Measurements from ENCODE around the gene SDK1.
"Not testable (repeated sequence)": the region's sequence is repeated elsewhere in the genome, so short reads cannot be mapped to it uniquely, and the experiment has no call there.

Gene SDK1

DNA sequence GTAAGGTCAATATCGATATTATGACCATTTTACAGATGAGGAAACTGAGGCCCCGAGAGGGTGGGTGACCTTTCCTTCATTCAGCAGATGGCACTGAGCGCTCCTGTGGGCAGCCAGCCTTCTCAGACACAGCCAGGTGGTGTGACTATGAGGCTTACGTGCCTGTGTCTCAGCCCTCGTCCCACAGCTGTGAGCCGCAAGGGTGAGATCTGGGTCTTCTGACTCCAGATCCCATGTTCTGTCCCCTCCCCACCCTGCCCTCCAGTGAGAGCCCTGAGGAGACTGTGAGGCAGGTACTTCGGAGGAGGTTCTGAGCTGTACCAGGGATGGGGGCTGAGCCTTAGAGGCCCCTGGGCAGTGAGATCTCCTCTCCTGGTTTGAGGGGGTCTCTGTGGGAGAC, 767.2 kb downstream of the SDK1 start:
- no peak for DNase-seq

DNA sequence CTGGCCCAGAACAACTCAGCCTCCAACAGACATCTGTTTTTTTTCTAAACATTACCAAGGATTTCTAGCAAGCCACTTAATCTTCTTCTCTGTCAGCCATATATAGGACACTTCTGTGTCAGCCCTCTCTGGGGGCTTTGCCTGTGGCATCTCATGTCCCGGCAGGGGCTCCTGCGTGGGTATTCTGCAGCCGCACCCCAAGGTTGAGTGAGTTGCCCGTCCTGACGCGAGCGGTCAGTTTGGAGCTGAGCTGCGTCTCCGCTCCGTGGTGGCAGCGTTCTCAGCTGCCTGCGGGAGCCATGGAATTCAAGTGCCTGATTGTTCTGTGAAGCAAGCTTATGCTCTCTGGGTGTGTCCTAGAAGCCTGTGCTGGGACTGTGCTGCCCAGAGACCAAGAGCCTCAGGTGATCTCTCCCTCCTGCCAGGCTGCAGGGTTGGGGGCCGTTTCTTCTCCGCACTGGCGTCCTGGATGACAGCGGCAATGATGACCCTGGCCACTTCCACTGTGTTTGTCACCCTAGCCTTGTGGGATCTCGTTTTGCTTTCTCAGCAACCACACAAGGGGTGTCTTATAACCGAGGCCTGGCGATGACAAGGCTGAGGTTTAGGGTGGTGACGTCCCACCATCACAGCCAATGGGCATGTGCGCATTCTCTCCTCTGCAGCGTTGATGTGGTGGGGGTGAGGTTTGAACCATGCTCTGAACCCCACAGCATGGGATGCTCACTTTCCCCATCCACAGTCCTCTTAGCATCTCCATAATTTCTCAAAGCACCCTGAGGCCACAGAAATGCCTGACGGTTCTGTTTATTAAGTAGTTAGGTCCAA, 768.4 kb downstream of the SDK1 start:
- DNase-seq: no peak

- no peak for DNase-seq
Measured at GRCh38 chr7:4070214-4070613, 769.2 kb downstream of the SDK1 start.

GRCh38 chr7:4071370-4072058, 770.5 kb downstream of the SDK1 start:
- no peak for DNase-seq

DNA sequence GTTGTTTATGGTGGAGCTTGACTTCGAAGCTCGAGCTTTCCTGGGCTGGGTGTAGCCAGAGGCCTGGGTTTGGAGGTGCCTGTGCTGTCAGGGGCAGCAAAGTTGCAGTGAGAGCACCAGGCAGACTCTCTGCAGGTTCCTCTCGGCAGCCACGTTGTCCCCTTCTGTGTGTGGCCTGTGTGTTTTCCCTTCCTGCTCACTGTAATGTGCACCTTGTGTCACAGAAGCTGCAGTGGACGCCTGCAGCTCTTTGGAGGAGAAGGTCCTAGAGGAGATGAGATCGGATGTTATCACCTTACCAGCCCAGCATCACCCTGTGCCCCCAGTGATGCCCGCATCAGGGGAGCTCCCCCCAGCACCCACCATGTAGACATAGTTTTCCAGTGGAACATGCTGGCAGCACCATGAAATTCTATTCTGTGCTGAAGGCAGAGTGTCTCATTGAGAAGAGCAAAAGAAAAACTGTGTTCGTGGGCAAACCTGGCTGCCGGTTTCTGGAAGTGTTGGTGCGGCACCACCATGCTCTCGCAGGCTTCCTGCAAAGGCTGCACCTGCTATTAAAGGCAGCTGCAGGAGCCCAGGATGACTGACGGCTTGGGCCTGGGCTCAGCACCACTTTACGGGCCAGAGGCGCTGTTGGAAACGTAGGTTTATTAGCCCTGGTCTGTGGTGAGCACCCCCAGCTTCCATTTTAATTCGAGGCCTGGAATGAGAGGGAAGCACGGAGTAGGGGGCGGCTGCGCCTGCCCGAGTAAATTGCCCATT, 771.3 kb downstream of the SDK1 start:
- no peak for DNase-seq

- DNase-seq: no peak
Measured at GRCh38 chr7:4073052-4073451, 772.0 kb downstream of the SDK1 start.

GRCh38 chr7:4073750-4074149, 772.7 kb downstream of the SDK1 start:
- DNase-seq: no peak

DNA sequence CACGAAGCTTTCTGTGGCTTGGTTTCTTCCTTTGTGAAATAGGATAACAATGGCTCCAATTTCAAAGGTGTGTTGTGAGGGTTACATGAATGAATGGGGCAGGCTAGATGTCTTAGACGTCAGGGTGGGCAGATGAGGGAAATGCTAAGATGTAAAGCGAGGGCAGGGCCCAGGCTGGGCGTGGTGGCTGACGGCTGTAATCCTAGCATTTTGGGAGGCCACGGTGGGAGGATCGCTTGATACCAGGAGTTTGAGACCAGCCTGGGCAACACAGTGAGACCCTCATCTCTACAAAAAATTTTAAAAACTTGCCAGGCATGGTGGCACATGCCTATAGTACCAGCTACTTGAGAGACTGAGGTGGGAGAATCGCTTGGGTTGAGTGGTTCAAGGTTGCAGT, 773.4 kb downstream of the SDK1 start:
- DNase-seq: no peak

- no peak for DNase-seq
Measured at GRCh38 chr7:4074994-4075393, 773.9 kb downstream of the SDK1 start.

DNA sequence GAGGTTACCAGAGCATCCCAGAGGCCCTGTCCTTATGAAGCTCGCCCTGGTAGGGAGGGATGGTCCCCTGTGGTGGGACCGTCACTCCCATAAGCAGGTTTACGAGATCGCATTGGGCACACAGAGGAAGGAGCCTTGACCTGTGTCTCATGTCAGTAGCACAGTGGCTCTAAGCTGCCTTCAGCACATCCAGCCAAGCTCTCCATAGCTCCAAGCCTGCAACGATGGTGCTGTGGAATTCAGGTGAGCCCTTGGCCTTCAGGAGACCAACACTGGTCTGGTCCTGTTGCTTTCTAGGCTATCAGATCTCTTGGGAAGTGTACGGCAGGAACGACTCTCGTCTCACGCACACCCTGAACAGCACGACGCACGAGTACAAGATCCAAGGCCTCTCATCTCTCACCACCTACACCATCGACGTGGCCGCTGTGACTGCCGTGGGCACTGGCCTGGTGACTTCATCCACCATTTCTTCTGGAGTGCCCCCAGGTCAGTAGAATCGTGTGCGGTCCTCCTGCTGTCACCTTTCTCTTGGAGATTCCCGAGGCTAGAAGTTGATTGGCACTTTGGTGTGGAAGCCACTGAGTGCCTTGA, 775.7 kb downstream of the SDK1 start:
- DNase-seq: no peak

GRCh38 chr7:4077980-4078379, 776.9 kb downstream of the SDK1 start:
- DNase-seq: no peak

GRCh38 chr7:4078580-4078979, 777.5 kb downstream of the SDK1 start:
- DNase-seq: no peak

GRCh38 chr7:4079366-4079765, 778.3 kb downstream of the SDK1 start:
- DNase-seq: no peak

- no peak for DNase-seq
Measured at GRCh38 chr7:4079956-4080355, 778.9 kb downstream of the SDK1 start.

- no peak for DNase-seq
Measured at GRCh38 chr7:4080954-4081353, 779.9 kb downstream of the SDK1 start.

DNA sequence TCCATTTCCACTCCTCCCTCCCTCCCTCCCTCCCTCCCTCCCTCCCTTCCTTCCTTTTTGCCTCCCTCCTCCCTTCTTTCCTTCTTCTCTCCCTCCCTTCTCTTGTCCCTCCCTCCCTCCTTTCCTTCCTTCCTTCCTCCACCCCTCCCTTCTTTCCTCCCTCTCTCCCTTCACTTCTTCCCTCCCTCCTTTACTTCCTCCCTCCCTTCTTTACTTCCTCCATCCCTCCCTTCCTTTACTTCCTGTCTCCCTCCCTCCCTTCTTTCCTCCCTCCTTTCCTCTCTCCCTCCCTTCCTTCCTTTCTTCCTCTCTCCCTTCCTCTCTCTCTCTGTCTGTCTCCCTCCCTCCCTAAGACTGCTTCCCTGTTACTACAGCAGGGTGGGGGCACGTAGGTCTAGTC, 782.5 kb downstream of the SDK1 start:
- no peak for DNase-seq

DNA sequence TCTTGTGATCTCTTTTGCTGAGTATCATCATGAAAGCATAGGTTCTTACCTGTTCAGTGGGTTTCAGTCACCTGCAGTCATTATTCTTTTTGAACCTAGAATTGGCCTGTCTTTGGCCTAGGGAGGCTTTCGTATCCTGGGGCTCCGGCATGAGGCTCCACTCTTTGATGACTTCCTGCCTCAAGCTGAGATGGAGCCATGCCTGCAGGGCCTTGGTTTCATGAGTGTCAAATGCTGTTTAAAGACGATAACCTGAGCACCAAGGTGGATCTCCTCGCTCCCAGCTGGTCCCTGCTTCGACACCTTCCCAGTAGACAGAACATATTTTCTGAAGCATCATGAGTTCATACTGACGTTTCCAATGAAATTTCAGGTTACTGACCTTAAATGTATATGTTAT, 783.2 kb downstream of the SDK1 start:
- DNase-seq: no peak

DNA sequence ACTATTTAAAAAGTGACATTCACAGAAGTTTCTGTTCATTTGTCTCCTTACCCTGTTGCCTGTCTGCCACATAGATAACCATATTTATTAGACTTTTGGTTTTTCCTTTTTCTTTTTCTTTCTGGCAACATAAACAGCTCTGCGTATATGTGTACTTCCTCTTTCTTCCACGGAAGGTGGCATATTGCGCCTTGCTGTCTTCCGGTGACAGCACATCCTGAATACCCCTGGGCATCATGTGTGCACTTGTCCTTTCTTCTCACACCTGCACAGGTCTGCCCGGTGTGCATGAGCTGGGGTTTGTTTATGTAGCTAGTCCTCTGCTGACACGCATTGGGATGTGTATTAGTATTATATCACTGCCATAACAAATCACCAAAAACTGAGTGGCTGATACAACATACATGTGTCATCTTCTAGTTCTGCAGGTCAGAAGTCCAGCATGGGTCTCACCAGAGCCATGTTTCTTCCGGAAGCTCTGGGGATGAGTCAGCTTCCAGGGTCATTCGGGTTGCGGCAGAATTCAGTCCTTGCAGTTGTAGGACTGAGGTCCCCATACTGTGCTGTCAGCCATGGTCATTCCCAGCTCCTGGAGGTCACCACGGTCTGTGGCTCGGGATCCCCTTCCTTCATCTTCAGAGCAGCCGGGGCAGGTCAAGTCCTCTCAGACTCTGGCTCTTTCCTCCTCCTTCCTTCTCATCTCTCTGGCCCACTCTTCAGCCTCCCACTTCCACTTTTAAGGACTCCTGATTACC, 785.1 kb downstream of the SDK1 start:
- DNase-seq: no peak

GRCh38 chr7:4086723-4087122, 785.7 kb downstream of the SDK1 start:
- no peak for DNase-seq

- DNase-seq: no peak
Measured at GRCh38 chr7:4091767-4092166, 790.7 kb downstream of the SDK1 start.

GRCh38 chr7:4093035-4093434, 792.0 kb downstream of the SDK1 start:
- no peak for DNase-seq

DNA sequence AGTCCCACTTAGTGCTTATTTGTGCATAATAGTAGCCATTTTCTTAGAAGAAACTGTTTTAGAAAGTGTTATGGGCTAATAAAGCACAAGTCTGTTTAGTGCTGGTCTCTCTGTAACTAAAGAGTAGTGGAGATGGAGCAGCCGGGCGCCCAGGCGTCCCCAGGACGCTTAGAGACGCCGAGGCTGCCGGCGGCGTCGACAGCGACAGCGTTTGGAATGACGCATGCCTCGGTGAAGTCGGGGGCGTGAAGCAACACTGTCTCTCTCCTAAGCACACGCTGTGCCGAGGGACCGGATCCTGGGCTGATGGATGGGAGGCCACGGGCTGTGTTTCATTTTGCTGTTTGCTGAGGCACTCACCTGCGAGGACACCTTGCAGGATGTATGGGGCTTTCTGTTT, 792.4 kb downstream of the SDK1 start:
- DNase-seq: no peak

DNA sequence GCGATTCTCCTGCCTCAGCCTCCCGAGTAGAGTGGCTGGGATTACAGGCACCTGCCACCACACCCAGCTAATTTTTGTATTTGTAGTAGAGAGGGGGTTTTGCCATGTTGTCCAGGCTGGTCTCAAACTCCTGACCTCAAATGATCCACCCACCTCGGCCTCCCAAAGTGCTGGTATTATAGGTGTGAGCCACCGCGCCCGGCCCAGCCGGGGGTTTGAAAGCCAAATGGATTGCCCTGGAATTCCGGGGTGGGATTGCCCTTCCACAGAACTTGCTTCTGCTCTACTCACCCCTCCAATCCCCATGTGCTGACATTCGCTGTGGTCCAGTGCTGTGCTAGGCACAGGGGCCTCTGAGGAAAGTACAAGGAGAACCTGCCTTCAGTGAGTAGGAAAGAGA, 793.1 kb downstream of the SDK1 start:
- not testable (repeated sequence) for DNase-seq

Measured in stimulated activated CD4-positive, alpha-beta T cell treated with anti-CD3 and anti-CD28 coated beads, Interleukin-12 subunit alpha, Interleukin-12 subunit beta, amount 100 ng/mL, for 4 hours (primary cell).